ENCODE measurements around the gene ANO9.
"Not testable (repeated sequence)": the region's sequence is repeated elsewhere in the genome, so short reads cannot be mapped to it uniquely, and the experiment has no call there.

Gene ANO9

DNA sequence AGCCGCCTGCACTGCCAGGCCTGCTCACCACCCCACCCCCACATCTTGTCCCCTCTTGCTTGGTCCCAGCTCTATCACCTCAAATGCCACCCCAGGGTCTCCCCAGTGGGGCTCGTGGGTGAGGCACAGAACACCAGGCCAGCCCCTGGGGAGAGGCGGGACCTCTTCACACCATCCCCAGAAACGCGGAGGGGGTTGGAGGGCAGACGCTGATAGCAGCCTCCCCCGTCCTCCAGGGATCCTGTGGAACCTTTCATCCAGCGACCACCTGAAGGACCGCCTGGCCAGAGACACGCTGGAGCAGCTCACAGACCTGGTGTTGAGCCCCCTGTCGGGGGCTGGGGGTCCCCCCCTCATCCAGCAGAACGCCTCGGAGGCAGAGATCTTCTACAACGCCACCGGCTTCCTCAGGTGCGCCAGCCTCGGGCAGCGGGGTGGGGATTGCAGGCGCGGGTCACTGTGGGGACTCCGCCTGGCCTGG is 42.0 kb downstream of the ANO9 start:
- DNase-seq = no peak

GRCh38 chr11:398826-399225 is 43.0 kb downstream of the ANO9 start:
- no peak for DNase-seq

DNA sequence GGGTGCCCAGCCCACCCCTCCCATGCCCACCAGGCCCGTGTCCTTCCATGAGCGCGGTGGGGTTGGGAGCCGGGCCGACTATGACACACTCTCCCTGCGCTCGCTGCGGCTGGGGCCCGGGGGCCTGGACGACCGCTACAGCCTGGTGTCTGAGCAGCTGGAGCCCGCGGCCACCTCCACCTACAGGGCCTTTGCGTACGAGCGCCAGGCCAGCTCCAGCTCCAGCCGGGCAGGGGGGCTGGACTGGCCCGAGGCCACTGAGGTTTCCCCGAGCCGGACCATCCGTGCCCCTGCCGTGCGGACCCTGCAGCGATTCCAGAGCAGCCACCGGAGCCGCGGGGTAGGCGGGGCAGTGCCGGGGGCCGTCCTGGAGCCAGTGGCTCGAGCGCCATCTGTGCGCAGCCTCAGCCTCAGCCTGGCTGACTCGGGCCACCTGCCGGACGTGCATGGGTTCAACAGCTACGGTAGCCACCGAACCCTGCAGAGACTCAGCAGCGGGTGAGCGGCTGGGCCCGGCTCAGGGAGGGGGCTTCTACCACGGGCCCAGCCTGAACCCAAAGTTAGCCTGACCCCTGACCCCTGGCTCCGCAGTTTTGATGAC is 44.8 kb downstream of the ANO9 start:
- DNase-seq = peak; percentile 67

- peak; percentile 33 for DNase-seq
These were observed 45.3 kb downstream of the ANO9 start for GRCh38 chr11:396511-396947.

DNA sequence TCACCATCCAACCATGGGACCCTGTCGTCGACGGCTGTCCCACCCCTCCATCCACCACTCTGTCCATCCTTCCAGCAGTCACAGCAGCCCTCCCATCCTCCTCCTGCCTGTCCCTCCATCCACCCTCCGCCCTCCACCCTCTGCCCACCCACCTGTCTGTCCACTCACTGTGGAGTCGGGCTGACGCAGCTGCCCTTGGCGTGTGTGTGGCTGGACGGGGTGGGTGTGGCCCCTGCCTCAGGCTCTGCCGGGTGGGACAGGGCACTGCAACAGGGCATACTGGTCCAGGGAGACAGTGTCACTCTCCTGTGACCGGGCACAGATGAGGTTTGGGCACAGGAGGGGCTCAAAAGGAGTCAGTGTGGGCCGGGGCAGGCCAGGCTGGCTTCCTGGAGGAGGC is 45.9 kb downstream of the ANO9 start:
- no peak for DNase-seq

GRCh38 chr11:394858-395655 is 46.8 kb downstream of the ANO9 start:
- DNase-seq = no peak

- DNase-seq = peak; percentile 54
These were observed 47.6 kb downstream of the ANO9 start, which contains the start of gene PKP3 for GRCh38 chr11:394034-394857. Gene PKP3 (plus strand): TSS chr11:394209. CDS start chr11:394293, 84 bp downstream.

DNA sequence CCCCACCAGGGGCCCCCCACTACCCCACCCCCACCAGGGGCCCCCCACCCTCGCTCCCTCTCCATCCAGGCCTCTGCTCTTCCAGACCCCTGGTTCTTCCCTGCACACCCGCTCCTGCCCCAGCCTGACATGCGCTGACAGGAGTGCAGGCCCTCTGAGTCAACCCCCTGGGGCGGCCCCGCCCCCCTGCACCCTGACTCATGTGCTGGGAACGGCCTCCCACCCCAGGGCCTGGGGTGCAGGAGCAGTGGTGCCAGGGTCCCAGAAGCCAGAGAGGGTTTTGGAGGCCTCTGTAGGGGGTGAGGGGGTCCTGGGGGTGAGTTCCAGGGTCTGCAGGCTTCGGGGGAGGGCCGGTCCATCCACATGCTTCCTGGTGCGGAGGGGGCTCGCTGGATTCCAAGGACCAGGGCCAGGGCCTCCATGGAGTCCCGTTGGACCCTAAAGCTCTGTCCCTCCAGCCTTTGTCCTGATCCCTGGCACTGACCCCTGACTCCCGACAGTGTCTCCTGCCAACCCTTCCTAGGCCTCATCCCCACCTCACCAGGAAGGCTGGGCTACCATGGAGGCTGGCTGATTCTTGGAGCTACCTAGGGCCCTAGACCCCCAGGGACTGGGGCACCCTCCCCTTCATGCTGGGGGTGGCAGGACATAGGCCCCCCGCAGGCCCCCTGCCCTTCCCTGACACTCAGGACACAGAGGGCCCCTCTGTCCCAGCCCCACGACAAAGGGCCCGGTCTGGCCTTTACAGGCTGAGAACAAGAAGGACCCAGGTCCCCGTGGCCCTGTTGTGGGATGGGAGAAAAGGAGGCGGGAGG is 48.4 kb downstream of the ANO9 start:
- DNase-seq = peak; percentile 89

GRCh38 chr11:392102-392777 is 49.6 kb downstream of the ANO9 start:
- no peak for DNase-seq

DNA sequence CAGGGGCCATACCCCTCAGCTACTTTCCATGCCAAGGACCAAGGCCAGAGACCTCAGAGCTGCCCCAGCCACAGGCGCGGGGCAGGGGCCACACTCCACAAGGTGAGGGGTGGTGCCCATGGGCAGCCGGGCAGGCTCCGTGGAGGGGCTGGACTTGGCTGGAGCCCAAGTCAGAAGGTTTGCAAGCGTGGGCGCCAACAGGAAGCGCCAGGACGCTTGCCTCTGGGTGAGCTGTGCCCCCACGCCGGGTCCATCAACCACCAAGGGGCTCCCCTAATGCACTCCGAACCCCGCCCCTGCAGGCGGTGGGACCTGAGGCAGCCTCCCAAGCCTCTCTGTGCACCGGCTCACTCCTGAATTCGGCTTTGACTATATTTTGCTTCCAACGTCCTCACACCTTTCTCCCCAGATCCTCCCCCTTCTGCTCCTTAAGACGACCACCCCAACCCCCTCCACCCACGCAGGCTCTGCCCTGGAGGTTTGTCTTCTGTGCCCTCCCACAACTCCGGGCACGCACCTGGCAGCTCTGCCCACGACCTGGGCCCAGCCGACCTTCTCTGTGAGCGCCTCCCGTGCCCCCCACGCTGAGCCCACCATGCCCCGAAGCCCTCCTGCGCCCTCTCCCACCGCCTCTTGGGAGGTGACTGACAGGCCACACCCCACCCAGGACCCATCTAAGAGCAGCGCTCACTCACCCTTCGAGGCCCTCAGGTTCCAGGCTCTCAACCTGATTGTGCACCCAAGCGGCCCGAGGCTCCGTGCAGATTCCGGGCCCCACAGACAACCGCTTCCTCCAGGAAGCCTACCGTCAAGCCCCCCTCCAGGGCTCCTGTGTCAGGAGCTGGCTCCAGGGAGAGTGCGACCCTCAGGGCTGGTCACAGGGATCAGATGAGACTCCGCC is 50.4 kb downstream of the ANO9 start:
- DNase-seq = no peak

DNA sequence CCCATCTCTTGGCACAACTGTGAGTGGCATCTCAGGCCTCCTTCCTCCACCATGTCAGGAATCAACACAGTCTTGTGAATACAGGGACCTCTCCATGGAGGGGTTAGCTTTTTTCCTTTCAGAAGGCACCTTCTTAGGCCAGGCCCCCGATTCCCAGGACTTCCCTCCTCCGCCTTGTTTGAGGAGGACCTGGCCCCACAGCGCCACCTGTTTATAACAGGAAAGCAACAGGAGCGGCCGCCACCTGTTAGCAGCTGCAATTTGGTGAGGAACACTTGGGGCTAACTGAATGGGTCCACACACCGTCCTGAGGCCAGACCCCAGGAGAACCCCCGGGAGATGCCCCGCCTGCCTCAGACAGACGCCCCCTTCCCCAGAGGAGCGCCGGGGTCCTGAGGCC is 51.6 kb downstream of the ANO9 start:
- no peak for DNase-seq

- not testable (repeated sequence) for DNase-seq
These were observed 52.4 kb downstream of the ANO9 start for GRCh38 chr11:389369-389768.

- no peak for DNase-seq
These were observed 54.5 kb downstream of the ANO9 start for GRCh38 chr11:387193-387793.

DNA sequence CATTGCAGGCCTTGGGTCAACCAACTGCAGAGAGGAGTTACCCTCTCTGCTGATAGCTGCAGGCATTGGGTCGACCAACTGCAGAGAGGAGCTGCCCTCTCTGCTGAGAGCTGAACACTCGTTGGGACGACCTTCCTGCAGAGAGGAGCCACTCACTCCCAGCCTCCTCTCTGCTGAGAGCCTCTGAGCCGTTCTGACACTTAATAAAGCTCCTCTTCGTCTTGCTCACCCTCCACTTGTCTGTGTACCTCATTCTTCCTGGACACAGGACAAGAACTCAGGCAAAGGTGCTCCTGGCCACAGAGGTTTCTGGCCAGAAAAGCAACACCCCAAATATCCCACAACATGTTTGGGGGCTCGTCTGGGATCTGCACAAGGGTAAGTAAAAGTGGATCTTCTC is 55.3 kb downstream of the ANO9 start:
- DNase-seq = no peak

- DNase-seq = no peak
These were observed 56.0 kb downstream of the ANO9 start for GRCh38 chr11:385594-386351.

- DNase-seq = no peak
These were observed 57.3 kb downstream of the ANO9 start for GRCh38 chr11:384511-384910.

DNA sequence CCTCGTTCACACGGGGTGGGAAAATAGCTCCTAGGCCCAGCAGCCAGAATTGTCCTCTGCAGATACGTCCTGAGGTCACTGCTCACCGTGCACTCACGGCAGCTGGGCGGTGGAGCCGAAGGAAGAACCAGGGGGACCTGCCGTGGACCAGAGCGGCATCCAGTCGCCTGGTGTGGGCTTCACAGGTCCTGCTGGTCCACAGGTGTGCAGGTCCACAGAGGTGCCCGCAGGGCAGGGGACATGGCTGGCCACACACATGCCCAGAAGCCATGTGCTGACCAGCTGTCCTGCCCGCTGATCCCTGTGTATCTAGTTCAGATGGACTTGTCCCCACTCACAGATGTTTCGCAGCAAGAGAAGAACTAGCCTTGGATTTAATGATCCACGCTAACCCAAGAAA is 58.4 kb downstream of the ANO9 start:
- no peak for DNase-seq

- DNase-seq = no peak
These were observed 59.7 kb downstream of the ANO9 start for GRCh38 chr11:382081-382629.

DNA sequence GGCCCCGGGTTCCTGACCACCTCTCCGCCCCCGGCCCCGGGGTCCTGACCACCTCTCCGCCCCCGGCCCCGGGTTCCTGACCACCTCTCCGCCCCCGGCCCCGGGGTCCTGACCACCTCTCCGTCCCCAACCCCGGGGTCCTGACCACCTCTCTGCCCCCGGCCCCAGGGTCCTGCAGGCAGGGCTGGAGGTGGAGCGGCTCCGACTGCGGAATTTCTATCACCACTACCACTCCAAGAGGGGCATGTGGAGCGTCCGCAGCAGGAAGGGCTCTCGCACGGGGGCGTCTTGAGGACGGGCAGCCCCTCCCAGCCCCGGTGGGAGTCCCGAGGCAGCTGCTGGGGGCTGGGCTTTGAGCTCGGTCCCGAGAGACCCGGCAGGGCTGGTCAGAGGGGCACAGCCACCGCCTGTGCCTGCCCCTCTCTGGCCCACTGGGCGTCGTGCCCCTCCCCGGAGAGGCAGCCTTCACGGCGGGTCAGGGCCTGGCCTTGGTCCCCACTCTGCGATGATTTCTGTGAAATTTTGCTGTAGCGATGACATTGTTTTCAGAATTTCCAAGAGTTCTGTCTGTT is 60.2 kb downstream of the ANO9 start:
- DNase-seq = no peak

Measured in fibroblast of skin of right biceps (primary cell).